Activated CD8-positive, alpha-beta memory T cell treated with anti-CD3 and anti-CD28 coated beads for 4 hours (primary cell): ENCODE results near the gene SLC24A1.
"Not testable (repeated sequence)": the region's sequence is repeated elsewhere in the genome, so short reads cannot be mapped to it uniquely, and the experiment has no call there.

ENCODE experiments used
- DNase-seq, 2 donors: peaks; one replicate each; pipeline ENCODE4 v3.0.0-alpha.2; 2020; ENCODE audit warnings: low read depth in 2 of 2

SLC24A1 gene

DNA sequence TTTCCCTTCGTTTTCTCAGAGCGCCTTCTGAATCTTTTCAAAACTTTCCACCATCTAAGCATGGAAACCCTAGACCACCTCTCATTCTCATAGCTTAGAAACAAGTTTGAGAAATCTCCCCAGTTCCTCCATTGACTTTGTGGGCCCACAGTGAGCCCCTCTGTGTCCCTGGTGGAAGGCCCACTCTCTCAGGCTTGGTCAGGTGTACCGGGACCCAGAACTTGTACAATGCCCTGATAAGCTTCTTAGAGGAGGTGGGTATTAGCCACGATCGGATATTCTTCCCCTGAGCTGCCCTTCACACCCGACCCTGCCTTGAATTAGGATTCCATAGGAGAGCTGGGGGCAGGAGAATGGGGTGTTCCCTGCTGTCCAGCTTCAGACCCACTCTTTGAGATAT is at the start of gene SLC24A1:
TSS of gene SLC24A1 (plus strand) at position 301 of the 400 bp plus-strand sequence. CDS start 2,143 bp downstream, outside the sequence.
- DNase-seq = no peak

GRCh38 chr15:65571971-65572370 is 49.8 kb upstream of the SLC24A1 start:
- no peak for DNase-seq

- DNase-seq = no peak
These were observed 45.1 kb upstream of the SLC24A1 start for GRCh38 chr15:65576664-65577063.

DNA sequence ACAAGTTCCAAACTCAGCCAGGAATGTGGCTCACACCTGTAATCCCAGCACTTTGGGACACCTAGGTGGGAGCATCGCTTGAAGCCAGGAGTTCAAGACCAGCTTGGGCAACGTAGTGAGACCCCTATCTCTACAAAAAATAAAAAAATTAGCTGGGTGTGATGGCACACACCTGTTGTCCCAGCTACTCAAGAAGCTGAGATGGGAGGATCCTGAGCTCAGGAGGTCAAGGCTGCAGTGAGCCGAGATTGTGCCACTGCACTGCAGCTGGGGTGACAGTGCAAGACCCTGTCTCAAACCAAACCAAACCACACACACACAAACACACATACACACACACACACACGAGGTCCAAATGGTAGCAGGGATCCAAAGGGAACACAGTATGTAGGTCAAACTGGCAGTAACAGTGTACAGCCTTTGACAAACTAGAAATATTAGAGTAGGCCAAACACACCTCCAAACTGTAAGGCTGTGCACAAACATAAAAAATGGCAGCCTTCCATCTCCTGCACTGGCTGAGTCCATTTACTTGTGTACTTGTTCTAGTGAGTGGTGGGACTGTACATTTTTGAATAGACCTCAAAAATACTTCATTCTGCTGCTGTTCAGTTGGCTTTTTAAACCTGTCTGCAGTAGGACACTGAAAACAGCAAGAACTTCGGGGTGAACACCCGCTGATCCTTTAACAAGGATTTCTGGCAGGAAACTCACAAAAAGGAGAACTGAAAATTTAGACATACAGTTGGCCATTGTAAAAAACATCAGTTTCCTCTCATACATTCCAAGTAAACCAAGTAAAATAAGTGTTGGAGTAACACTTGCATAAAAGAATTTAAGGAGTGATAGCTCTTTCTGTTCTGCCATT is 44.4 kb upstream of the SLC24A1 start:
- no peak for DNase-seq

DNA sequence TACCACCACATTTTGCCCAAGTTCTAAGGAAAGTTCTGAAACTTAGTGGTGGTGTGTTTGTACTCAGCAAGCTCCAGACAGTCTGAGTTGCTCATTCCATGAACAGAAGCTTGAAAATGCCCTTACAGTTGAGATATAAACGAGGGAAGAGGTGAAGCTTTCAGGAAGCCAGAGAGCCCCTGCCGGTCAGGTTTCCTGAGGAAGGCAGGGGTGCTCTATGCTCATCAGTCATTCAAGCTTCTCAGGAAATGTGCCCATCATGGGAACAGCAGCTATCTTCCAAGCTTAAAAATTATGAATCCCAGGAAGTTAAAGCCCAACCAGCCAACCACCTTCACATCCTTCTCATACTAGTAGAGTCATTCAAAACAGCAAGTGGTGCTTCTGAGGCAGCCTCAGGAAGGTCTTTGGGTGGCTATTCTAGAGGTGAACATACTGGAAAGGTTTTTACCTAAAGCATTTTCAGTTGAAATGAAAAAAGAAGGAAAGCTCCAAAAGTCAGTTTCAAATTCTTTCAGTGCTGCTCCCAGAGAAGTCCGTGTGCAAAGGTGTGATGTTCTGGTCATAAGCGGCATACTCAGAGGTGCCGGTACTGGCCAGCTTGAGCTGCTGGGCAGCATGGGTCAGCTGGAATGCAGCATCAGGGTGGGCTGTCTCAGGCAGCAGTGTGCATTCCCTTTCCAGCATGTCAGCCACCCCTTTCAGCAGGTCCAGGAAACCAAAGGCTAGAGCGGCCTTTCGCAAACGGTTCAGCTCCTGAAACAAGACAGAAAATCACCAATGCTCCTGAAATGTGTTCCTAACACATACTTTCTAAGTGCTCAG is 42.6 kb upstream of the SLC24A1 start:
- DNase-seq = no peak

DNA sequence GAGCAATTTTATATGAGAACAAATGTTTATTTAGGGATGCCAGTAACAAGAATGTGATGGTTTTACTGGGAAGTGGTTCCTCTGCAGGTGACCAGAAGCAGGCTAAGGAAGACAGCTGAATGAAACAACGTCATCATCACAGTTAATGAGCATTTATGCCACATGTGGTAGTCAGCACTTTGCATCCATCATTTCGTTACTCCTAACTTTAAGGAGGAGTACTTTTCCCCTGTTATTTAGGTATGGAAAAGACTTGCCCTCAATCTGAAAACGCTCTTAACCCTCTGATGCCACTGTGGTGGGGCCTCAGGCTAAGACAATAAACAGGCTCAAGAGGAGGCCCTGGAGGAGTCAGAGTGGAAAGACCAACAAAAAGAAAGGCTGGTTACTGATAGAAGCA is 42.0 kb upstream of the SLC24A1 start:
- no peak for DNase-seq

DNA sequence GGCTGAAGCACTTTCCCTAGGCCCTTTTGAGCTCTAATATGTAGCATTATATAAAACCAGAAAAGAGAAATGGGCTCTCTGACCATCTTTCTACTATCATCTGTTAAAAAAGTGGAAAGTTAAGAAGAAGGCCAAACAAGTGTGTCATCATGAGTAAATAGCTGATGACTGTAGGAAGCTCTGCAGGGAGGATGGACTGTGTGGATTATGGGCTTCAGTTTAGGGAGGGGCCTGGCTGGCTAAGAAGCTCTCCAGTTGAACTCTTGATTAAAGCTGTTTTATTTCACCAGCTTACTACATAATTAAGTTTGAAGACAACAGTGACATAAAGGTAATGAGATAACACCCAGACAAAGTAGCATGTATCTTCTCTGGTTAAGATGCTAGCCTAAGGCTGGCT is 41.5 kb upstream of the SLC24A1 start:
- DNase-seq = no peak

- DNase-seq = peak in 1 of 2 donors; percentile 15
These were observed 38.0 kb upstream of the SLC24A1 start for GRCh38 chr15:65583701-65584100.

GRCh38 chr15:65584241-65584640 is 37.5 kb upstream of the SLC24A1 start:
- no peak for DNase-seq

DNA sequence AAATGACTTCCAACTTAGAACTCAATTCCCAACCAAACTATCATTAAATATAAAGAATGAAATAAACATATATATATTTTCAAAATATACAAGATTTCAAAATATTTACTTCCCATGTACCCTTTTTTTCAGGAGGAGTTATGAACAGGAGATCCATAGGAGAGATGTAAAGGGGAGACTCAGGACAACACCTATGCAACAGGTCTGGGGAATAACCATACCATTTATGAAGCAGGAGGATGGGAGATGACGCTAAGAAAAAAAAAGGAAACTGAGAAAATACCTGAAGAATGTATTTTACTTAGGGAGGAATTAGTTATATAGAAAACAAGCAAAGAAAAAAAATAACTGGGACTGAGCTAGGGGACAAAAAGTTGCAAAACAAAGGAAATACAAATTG is 34.6 kb upstream of the SLC24A1 start:
- no peak for DNase-seq

- no peak for DNase-seq
These were observed 25.8 kb upstream of the SLC24A1 start for GRCh38 chr15:65595960-65596359.

DNA sequence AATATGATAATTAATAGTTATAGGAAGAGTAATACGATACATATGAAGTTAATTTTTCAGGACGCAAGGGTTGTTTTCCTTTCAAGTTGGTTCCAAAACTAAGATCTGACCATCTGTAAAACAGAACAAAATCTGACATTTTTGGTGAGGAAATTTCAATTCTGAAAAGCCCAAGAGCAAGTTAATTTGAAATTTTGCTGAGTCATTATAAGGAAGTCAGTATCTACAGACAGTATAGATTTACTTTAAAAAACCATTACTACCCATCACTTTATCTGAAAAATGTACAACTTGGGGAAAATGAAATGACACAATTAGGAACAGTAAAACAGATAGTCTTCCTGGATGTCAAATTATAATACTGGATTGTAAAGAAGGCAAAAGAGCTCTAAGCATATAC is 23.3 kb upstream of the SLC24A1 start:
- no peak for DNase-seq

- no peak for DNase-seq
These were observed 22.1 kb upstream of the SLC24A1 start for GRCh38 chr15:65599677-65600076.

- DNase-seq = no peak
These were observed 18.6 kb upstream of the SLC24A1 start for GRCh38 chr15:65603134-65603533.

GRCh38 chr15:65603559-65603958 is 18.2 kb upstream of the SLC24A1 start:
- no peak for DNase-seq

DNA sequence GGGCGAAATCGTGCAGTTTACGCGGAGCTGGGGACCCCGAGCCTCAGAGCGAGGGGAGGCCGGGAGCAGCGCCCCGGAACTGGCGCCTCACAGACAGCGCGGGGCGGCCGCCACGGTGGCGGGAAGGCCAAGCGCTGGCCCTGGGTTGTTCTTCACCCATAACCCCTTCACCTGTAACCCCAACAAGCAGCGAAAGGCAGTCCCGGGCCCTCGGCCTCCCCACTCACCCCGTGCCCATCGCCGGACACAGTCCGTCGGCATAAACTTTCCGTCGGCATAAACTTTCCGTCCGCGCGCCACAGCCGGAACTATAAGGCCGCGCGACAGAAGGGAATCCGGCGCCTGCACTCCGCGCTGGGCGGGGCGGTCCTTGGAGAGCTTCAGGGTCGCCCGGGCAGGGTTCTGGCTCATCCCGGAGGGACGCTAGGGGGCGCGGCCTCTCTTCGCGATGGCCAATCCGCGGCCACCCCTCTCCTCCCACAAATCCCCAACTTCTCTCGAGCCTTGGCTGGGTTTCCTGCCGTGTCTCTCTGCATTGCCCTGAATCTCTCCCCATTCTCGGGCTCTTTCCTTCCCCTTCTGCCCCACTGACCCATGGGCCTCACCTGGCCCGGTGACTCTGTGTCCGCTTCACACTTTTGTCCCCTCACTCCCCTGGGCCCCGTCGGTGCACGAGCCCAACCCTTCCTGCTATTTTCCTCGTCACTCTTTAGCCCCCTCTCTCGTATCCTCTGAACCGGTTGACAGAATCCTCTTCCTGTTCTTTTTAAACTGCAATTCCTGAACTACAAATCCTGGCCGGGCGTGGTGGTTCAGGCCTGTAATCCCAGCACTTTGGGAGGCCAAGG is 10.6 kb upstream of the SLC24A1 start, which contains the start of gene INTS14:
TSS of gene INTS14 (minus strand) at position 261 of the 848 bp plus-strand sequence. CDS start 3,751 bp downstream, outside the sequence.
- peak; percentile 84 to 85 for DNase-seq

DNA sequence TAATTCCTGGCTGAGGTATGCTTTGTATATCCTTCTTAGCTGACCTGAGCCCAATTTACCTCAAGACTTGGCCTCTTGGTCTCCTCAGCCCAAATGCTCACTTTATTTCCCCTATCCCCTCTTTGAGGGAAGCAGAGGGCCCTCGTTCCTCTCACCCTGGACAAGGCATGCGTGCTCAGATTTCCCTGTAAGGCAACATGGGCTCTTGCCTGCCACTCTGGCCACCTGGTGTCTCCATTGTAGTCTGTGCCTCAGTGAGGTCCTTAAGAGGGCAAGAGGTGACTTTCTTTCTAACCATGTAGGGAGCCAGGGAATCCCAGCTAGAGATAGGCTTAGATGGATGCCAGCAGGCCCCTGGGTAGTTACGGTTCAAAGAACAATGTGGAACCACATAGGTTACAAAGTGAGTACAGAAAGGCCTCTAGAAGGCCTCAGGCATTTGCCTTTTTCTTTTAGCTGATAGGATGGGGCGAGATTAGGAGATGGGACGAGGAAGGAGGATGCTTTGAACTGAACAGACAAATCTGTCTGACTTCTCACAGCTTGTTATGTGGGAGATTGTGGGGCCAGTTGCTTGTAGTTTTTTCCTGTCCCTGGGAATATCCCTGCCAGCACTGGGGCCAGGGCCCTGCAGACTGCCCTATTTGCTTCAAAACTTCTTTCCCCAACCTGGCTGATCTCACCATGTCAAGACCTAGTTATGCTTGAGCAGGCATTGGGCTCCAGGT is 9.7 kb upstream of the SLC24A1 start:
- no peak for DNase-seq

GRCh38 chr15:65612616-65612946 is 9.2 kb upstream of the SLC24A1 start:
- no peak for DNase-seq

DNA sequence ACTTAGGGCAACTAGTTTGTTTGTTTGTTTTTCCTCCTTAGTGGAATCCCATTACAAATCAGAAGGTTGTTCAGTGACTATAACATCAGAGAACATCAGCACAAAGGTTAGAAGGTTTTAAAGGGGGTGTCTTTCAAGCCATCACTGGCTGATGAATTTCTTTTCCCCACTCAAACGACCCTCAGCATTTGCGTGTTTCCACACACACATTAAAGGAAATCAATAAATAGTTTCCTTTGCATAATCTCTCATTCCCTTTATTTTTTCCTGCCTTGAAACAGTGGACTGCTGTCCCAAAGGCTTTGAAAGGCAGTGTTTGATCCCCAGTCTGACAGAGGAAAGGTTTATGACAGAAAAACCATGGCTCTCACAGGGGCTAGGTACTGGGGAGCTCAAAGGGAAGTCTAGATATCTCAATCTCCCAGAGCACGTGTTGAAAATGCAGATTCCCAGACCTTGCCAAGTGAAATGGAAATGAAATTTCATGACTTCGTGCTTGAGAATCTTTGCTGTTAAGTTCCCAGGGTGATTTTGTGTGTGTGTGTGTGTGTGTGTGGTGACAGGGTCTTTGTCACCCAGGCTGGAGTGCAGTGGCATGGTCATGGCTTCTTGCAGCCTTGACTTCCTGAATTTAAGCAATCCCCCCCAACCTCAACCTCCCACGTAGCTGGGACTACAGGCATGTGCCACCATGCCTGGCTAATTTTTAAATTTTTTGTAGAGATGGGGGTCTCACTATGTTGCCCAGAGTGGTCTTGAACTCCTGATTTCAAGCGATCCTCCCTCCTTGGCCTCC is 8.6 kb upstream of the SLC24A1 start:
- DNase-seq = no peak

DNA sequence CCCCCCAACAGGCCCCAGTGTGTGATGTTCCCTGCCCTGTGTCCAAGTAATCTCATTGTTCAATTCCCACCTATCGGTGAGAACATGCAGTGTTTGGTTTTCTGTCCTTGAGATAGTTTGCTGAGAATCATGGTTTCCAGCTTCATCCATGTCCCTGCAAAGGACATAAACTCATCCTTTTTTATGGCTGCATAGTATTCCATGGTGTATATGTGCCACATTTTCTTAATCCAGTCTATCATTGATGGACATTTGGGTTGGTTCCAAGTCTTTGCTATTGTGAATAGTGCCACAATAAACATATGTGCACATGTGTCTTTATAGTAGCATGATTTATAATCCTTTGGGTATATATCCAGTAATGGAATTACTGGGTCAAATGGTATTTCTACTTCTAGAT is 5.9 kb upstream of the SLC24A1 start:
- DNase-seq = not testable (repeated sequence)
